HG02798 (cell line): Measurements from ENCODE around the gene MARVELD1.

Source experiments
- ATAC-seq: cut with Tn5 transposase; IDR thresholded peaks from one replicate; pipeline ENCODE4 v1.9.1; 2021; ENCODE audit warnings: mild to moderate bottlenecking; ENCODE audit not compliant: unreplicated experiment, poor library complexity

Gene MARVELD1

DNA sequence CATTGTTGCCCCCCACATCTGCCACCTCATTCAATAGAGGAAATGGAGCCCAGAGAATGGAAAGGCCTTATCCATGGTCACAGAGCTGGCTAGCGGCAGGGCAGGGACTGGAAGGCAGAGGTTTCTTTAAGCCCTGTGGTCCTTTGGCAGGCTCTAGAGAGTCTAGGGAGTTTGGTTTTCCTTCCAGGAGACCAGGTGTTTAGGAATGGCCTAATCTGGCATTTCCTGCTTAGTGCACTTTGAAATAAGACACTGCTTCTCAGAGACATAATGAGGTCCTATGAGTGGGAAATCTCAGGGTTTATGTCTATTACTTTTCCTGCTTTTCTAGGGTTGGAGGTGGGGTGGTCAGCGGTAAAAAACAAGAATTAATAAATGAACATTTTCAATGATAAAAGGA lies 6.1 kb downstream of the MARVELD1 start:
- no peak for ATAC-seq

DNA sequence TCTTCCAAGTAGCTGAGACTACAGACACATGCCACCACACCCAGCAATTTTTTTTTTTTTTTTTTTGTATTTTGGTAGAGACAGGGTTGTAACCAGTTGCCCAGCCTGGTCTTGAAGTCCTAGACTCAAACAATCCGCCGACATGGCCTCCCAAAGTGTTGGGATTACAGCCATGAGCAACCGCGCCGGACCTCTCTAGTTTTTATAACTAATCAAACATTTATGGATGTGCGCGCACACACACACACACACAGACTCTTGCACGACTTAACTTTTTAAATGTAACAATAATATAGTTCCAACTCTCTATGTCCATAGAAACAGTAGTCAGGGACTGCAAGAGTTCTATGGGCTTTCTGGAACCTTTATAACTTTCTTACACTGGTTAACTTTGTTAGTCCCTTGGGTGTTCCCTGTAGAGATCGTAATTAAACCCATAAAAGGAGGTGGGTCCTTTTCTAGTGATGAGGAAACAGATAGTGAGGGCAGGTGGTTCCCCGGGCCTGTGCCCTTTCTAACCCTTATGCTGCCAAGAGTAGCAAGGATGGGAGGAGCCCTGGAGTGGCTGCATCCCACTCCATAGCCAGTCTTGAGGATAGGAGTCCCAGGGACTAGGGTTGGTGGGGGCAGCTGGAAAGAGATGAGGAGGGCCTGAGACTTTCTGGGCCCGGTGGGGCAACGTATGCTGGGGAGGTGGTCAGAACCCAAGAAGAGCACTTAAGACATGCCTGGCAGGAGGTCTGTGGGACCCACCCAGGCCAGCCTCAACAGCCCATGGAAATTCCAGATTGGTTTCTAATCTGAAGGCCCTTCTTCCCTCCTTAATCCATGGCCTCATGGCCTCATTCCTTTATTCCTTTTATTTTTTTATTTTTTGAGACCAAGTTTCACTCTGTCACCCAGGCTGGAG lies 8.6 kb downstream of the MARVELD1 start:
- ATAC-seq: no peak

DNA sequence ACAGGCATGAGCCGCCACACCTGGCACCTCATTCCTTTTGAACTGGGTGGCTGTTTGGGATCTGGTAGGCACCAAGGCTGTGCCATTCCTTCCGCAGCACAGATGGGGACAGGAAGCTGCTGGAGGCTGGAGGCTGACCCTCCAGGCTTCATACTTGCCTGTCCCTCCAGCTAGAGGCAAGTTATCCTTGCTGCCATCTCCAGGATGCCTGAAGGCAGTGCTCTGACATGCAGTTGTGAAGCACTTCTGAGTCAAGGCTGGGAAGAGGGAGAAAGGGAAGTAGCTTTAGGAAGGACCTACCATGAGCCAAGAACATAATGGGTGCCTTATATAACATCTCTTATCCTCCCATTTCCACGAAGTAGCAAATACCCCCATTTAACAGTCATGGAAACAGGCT lies 9.5 kb downstream of the MARVELD1 start:
- ATAC-seq: no peak

GRCh38 chr10:97724341-97724941 lies 10.9 kb downstream of the MARVELD1 start:
- ATAC-seq: no peak

DNA sequence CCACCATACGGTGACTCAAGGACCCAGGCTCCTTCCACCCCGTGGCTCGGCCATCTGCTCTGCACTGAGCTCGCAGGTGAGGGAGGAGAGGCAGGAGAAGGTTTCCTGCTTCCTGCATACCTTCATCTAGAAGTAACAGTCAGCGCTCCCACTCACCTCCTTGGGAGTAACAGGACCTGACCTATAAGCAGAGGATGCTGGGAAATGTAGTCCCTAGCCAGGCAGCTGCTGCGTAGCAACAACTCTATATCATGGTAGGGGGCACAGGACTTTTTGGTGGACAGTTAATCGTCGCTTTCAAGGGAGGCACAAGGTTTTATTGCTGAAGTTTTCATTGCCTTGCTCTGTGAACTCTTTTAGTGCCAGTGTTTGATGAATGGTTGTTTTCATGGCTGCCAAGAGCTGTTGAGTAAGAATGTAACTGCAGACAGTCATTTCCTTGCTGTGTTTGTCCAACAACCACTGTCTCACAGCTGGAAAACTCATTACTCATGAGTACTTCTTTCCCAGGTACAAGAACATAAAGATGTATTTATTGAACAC lies 13.2 kb downstream of the MARVELD1 start:
- ATAC-seq: no peak

- ATAC-seq: no peak
Observed at GRCh38 chr10:97729014-97729413, 15.5 kb downstream of the MARVELD1 start.

DNA sequence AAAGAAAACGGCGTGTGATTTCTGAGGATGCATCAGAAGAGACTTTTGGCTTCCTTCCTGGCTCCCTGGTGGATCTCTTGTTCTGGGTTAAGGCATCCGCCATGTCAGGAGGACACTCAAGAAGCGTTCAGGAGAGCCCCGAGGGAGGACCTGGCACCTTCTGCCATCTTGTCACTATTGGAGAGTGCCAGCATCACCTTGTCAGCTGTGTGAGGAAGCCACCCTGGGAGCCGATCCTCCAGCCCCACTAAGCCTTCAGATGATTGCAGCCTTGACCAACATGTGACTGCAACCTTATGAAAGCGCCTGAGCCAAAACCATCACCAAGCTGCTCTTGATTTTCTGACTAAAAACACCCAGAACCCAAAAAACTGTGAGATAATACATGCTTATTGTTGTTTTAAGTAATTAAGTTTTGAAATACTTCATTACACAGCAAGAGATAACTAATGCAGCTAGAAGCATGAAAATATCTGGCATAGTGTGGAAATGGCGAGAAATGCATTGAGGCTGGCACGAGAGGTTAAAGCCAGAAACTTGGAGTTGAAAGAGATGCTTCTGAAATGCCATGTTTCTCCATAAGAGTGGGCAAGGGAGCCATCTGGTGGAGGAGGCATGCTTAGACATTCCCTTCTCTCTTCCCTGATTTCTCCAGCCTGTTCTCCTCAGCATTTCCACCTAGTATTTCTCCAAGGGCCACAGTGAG lies 18.0 kb downstream of the MARVELD1 start:
- ATAC-seq: peak; percentile 52

DNA sequence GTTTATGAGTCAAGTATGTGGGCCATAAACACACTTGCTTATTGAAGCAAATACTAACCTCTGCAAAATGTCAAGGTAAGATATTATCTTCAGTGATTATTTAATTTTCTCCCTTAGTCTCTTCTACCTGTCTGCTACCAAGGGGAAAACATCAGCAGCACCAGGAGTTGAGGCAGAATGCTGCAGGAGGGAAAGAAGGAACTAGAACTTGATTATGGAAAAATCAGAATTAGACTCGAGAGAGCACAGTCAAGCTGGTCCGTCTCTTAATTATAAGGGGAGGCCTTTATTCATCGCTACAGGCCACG lies 18.5 kb downstream of the MARVELD1 start:
- no peak for ATAC-seq

DNA sequence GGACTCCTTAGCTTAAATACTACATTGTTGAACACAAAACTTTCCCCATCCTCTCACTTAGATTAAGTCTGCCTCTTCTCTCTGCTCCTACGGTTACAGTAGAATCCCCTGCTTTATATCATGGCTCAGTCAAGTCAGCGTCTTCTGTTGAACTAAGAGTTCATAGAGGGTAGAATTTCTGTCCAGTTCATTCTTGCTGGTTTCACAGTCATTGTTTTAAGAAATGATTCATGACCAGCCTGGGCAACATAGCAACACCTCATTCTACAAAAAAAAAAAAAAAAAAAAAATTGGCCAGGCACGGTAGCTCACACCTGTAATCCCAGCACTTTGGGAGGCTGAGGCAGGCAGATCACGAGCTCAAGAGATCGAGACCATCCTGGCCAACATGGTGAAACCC lies 19.7 kb downstream of the MARVELD1 start:
- no peak for ATAC-seq

DNA sequence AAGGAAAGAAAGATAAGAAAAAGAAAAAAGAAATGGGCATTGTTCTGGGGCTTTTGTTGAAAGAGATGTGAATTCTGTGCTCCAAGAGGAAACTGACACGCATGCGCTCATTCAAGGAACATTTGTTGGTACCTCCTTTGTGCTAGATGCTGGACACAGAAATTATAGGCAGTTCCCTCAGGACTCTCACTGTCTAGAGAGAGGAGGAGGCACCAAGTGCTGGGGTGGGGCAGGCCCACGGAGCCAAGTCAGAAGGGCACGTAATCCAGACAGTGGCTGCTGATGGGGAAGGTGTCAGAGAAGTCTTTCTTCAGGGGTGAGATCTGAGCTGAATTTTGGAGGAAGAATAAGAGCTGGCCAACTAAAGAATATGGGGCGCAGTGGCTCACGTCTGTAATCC lies 20.5 kb downstream of the MARVELD1 start:
- ATAC-seq: no peak

GRCh38 chr10:97736403-97736901 lies 22.9 kb downstream of the MARVELD1 start:
- peak; percentile 29 for ATAC-seq

- peak; percentile 91 for ATAC-seq
Observed at GRCh38 chr10:97736902-97737769, 23.6 kb downstream of the MARVELD1 start, which contains the start of gene ZFYVE27. ZFYVE27 (plus strand) TSS chr10:97737128; CDS start chr10:97738478, 1,350 bp downstream.

DNA sequence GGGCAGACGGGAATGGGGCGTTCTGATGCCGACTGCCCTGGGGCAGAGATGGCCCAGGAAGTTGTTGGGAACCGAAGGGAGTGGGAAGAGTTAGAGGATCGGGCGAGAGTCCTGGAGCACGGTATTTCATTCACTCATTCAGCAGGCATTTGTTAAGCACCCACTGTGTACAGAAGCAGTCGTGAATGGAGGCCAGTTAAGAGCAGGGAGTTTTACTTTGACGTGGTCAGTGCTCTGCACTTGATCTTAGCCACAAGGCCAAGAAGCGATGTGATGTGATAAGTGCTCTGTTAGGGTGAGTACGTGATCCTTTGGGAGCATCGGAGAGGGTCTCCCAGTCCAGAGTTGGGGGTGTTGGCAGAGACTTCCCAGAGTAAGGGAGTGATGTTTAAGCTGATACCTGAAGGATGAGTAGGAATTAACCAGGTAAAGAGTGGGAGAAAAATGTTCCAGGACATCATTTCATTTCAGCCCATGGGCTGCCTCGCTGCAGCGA lies 24.3 kb downstream of the MARVELD1 start:
- peak; percentile 9 for ATAC-seq

GRCh38 chr10:97738616-97739015 lies 25.1 kb downstream of the MARVELD1 start:
- ATAC-seq: no peak

GRCh38 chr10:97740613-97741012 lies 27.1 kb downstream of the MARVELD1 start:
- ATAC-seq: no peak

DNA sequence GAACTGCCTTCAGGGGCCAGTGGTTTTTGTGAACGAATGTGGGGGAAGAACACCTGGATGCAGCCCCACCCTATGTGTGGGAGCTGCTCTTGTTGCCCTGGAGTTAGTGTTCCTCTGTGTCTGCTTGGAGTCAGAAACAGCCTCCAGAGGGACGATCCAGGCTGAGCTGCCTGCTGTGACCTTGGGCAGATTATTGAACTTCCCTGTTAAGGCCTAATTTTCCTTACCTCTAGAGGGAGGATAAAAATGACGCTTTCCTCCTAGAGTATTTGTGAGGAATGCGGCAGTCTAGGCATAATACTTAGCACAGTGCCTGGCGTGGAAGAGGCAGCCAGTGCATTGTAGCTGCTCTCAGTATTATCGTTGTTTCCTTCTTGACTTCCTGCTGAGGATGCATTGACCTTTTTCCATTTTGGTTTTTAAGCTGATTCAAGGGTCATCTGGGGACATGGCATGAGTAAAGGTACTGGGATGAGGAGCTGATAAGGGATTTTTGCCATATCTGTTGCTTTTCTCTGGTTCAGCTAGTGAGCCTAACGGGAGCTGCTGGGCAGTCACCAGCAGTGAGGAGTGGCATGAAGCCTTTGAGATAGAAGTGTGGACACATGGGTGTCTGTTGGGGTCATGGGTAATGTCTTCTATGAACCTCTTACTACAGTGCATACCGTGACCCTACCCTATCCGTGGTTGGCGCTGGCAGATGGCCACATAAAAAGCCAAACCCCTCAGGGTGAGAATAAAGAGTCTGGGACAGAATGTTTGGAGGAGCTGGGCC lies 29.8 kb downstream of the MARVELD1 start:
- ATAC-seq: no peak

GRCh38 chr10:97744405-97745035 lies 31.0 kb downstream of the MARVELD1 start:
- ATAC-seq: no peak

DNA sequence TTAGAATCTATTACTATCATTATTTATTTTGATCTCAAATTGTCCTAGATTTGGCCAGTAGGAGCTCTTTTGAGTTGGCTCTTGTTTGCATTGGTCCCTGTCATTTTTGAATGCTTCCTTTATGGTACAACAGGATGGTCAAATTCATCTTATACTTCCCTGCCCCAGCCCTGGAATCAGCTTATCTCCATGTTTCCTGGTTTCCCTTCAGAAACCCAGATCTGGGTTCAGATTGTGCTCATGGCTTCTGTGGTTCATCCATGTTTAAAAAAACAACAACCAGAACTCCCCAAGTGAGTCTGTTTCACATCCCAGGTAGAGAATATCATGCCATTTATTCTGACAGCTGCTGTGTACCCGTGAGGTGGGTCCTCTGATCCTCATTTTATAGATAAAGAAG lies 34.0 kb downstream of the MARVELD1 start:
- ATAC-seq: no peak
